Raji (cell line): ENCODE results near the gene DUSP22.
A peak's percentile ranks its signal among the peaks of the same experiment; 100 is the strongest.

Source experiments
- POLR2A ChIP-seq: IDR thresholded peaks from 2 replicates; pipeline ENCODE4 v1.6.1; 2011; ENCODE audit warnings: low read depth, low read length, control low read depth; ENCODE audit not compliant: insufficient read depth

The DUSP22 gene

DNA sequence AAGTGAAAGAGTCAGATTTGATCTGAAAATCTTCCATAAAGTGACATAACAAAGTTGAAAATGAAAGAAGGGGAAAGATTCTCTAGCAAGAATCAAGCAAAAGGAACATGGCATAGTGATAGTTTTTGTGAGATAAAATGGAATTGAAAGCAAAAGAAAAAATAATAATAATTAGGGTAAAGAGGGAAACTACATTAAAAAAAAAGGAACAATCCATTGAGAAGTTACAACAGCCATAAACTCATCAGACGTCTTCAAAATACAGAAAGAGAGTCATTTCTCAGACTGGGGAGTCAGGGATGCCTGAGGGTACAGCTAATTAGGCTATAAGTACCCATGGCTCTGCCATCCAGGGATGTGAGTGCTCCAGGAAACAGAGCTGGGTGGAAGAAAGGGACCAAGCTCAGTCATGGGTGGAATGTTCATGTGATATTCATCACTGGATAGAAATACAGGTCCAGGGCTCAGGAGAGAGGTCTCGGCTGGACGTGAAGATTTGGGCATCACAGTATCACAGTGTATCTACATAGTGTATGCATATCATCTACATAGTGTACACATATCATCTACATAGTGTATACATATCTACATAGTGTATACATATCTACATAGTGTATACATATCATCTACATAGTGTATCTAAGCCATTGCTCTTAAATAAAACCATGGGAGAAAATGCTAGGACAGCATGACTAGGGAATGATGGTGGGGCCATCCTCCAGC, 29.4 kb downstream of the DUSP22 start:
- no peak for TF ChIP-seq POLR2A

DNA sequence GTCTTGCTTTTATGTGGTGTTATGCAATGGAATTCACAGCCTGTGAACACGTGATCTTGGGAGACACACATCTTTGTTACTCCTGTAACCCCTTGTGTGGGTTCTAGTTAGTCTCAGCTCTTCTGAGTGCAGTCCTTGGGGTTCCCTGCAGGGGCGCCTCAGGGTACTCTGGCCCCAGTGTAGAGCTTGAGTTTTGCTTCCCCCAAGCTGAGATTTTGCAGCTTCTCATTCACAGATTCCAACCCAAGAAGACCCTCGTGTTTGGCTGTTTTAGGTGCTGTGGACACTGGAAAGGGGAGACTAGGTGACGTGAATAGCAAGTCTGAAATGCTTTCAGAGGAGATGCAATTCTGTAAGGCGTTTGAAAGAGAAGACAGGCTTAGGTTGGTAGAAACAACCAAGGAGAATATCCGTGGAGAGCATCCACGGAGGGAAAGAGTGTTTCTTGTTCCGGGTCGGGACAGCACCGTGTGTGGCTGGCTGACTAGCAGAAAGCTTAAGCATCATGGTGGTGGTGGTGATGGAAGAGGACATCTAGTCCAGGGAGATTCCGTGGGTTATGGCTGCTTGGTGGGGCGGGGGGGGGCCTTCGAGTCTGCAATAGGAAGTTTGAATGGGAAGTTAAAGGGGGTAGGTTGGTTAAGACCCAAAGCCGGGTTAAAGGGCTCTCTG, 30.1 kb downstream of the DUSP22 start:
- 0 out of 2 replicates have a peak, but pooled peaks have one; percentile 4 for TF ChIP-seq POLR2A

DNA sequence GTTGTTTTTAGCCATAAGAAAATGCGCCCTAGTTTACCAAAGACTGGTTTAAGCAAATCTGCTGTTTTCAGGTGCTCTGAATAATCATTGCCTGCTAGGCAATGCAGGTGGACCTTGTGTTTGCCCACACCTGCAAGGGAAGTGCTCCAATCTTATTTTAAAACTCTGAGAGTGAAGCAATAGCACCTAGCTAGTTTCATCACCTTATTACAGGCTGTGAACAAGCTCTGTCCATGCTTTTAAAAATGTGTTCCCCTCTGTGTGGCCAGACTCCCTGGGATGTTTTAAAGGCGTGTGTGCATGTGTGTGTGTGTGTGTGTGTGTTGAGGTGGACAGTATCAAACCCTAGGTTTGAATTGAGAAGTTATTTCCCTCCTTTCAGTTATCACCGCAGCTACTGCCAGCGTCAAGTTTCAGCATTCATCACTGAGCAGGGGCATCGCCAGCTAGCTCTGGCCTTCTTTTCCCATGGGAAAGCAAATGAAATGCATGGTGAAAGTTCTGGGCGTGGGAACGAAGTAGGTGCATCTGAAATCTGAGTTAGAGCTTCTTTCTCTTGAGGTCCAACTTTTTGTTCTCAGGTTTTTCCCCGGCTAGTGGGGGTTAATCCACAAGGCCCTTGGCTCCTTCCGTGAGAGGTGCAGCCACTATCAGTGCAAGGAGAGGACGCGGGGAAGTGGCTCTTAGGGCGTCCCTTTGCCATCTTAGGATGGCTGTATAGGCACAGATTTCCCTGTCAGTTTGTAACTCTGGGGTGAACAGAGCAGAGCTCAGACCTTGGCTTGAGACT, 30.8 kb downstream of the DUSP22 start:
- no peak for TF ChIP-seq POLR2A

DNA sequence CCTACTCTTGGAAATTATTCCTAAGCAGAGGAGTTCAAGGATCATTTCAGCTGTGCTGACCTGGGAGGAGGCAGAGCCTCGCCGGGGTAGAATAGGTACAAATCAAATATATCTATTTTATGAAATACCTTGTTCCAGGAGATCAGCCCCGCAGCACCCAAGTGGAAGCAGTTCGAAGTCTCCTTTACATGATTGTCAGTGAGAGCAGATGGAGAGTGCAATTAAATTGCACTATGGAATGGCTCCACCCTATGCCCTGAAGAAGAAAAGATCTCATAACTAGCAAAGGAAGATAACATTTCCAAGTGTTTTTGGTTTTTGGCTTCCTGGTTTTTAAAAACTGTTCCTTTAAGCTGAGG, 31.4 kb downstream of the DUSP22 start:
- no peak for TF ChIP-seq POLR2A

DNA sequence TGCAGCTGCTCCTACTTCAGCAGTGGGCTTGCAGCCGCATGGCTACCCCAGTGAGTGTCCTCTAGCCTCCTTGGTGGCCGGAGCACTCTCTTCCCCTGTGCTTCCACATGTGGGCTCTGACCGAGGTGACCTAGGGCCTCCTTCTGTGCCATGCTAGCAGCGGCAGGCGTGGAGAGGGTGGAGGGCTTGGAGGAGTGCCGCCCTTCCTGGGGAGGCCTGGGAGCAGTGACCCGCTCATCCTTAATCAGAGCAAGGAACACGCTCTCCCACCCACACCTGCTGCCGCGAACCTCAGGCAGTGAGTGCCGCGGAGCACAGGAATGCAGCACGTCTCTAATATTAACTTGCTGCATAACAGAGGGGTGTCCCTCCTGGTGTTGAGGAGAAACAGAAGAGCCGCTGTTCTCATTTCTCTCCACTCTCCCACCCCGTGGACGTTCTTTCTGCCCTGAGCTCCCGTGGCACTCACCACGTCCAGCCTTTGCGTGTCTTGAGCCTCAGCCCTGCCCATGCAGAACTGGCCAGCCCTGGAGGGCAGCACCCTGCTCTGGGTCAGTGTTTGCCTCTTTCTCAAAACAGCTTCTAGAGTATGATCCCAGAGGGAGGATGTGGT, 31.9 kb downstream of the DUSP22 start:
- no peak for TF ChIP-seq POLR2A

DNA sequence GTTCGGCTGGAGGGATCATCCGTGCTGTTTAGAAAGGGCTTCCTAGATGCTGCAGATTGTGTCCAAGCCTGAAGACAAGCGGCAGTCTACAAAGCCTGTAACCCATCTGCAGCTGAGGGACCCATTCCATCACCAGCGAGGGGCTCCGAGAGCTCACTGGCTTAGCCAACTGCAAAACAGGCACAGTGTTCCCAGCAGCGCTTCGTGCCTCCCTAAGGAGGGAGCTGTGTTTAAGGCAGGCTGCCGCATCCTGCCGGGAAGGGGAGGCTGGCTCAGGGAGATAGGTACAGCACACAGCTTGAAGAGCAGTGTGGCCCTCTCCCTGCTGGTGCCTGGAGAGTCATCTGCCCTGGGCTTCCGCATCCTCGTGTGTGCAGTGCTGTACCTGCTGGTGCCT, 32.4 kb downstream of the DUSP22 start:
- no peak for TF ChIP-seq POLR2A

DNA sequence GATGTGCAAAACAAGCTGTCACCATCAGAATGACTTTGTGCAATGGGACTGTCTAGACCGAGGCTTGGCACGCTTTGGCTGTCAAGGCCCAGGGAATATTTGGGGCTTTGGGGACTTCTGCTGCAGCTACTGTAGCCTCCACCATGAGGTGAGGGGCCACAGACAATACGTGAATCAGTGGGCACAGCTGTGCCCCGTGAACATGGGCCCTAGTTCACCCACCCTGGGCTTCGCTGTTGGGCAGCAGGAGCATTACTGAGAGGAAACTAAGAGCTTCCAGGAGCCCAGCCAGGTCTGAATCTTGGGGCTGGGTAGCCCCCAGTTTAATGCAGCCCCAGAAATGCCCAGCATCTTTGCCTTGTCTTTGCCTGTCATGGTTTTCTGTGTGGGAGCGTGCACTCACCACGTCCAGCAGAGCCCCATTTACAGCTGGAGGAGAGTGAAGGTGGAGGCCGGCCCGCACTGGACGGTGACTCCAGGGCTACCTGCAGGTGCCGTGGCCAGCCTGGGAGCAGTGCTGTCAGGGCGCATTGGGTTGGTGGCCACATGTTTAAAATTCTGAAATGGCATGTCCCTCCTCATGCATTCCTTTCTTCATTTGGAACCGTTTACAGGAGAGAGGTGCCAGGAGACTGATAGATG, 34.7 kb downstream of the DUSP22 start:
- TF ChIP-seq POLR2A = no peak

DNA sequence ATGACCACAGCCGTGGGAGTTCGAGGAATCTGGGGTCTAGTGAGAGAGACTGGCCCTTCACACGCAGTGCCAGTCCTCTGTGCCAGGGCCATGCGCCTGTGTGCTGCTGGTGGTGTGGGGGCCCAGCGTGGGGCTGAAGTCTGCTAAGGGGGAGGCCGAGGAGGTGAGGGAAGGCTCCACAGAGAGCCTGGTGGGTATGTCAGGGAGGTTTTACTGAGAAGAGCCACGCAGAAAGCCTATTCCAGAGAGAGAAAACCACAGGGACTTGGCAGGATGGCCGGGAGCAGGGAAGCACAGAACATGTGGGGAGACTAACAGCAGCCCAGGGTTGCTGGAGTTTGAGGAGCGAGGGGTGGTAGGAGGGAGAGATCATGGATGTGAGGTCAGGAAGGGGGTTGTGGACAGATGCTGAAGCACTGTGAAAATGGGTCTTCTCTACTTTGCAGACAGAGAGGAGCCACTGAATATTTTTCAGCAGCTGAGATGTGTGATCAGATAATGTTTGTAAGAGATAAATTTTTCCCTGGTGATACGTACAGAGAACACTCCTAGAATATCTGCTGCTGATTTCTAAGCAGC, 35.3 kb downstream of the DUSP22 start:
- TF ChIP-seq POLR2A = no peak

DNA sequence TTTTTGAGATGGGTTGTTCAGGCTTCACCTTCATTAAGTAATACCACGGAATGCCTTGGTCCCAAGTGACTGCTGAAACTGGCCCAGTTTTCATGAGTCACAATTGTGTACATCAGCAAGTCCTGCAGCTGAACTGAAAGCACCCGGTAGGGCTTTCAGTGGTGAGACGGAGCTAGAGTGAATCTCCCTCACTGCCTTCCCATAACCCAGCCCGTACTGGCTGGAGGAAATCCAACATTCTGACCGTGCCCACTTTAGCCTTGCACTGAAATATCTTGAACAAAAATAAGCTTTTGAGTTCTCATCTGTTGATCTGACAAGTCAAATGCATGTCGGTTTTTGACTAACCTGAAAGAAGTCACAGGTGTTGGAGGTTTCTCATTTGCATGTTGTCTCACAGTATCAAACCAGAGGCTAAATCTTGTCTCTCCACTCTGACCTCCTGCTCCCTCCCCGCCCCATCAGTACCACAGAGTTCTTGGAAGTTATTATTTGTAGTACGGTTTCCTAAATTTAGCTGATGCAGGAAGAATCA, 35.9 kb downstream of the DUSP22 start:
- TF ChIP-seq POLR2A = peak; percentile 26; the same call in 1 of the 2 replicates

DNA sequence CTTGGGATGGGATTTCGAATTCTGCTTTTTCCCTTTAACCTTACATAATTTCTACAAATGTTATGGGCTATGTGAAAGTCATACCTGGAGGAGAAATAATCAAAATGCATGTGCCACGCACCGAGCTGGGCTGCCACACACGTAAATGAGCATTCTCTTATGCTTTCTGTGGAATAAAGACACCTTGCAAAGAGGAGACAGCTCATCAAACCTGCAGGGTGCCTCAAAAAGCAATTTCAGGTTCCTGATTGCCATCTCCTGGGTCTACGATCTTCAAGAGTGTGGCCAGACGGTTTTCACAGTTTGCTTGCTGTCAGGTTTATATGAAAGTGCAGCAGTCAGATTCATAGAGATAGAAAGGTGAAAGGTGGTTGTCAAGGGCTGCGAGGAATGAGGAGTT, 36.6 kb downstream of the DUSP22 start:
- no peak for TF ChIP-seq POLR2A

DNA sequence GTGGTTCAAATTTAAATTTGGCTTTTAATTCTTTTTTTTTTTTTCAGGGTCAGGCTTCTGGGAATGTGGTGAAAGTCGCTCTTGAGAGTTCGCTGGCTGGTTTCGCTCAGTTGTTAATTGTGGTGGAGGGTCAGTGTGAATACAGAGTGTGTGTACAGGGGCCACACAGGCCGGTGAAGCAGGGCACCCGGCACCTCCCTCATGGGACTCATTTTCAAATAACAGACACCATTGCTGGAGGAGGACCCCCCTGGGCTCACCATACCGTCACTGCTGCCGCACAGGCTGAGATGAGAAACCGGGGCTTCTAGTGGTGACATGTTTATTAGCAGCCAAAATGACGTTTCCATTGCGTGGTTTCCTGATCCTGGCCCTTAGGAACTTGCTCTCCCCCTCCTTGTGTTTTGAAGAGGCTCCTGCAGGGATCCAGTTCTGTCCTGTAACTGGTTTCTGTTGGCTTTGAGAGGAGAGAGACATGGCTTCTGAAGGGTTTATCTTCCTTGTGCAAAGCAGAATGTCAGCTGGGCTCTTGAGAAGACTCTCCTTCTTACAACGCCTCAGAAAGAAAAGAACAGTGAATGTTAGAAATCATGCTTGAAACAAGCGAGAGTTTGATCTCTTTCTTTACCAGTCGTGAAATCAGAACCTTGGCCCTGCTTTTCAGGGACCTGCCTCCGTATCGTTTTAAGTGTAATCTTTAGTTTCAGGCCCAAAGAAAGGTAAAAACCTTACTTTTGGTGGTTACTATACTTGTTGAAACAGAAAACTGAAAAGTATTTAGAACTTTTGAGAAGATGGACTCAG, 37.8 kb downstream of the DUSP22 start:
- no peak for TF ChIP-seq POLR2A

DNA sequence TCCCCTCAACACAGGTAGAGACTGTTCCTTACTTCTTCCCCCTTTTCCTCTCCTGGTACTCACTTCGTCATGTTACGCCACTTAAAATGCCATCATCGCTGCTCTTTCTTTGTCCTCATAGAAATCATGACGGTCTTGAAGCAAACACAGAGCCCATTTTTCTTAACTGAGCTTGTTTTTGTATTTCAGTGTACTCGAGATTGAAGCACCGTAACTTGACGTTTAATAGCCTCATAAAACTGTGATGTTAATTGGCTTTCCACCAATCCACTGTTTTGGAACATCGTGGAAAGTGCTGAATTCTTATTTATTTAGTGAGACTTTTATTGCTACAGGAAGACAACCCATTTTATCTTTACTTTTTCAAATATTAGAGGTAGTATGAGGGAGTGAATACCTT, 38.7 kb downstream of the DUSP22 start:
- no peak for TF ChIP-seq POLR2A

DNA sequence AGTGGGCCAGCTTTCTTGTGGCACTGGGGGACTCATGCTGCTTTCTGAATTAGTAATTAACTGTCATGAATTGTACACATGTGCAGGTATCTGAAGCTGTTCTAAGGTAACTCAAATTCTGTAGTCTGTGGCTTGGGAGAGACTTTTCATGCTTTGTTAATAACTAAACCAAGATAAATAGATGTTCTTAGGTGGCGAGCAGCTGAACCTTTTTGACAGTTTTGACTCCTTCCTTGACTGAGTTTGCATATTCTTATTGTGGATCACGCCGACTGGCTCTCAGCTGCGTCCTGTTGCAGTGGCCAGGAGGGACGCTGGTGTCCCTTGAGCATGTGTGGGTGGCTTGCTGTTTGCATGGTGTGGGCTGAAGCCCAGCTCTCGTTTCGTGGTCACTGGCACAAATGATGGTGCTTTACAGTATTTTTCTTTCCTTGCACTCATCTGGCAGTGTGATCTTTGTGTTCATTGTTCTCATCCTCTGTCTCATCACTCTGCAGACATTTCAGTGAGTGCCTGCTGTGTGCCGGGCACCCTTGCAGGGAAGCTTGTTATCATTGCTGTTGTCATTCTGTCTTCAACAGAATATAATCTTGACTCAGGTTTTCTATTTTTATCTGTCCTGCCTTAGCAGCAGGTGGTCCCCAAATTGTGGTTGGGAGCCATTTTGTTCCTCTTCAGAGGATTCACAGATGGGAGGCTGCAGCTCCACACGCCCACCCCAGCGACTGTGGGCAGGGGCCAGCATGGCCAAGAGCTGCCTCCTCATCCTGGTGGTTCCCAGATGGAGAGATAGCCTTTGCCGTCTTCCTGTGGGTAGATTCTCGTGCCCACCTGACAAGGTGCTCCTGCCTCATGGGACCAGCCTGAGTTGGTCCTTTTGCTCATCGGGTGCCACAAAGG, 39.6 kb downstream of the DUSP22 start:
- no peak for TF ChIP-seq POLR2A
